A549 (cell line): Measurements from ENCODE around the gene PORCN.

Source experiments
- BHLHE40 ChIP-seq: IDR thresholded peaks from 2 replicates; pipeline ENCODE4 v1.6.1; 2012; ENCODE audit warnings: low read depth, low read length, inconsistent platforms
- CTCF ChIP-seq: fragments of >200 bp; sonication (Bioruptor Twin); formaldehyde crosslinking; IDR thresholded peaks from 3 replicates; pipeline ENCODE4 v1.5.1; 2016
- EP300 ChIP-seq, 2 experiments: fragments of >200 bp; sonication (Bioruptor Twin); formaldehyde crosslinking; IDR thresholded peaks; 2 replicates in 1 of 2; 3 replicates in 1 of 2; pipeline ENCODE4 v1.6.1; 2016 to 2017
- HOXA7 ChIP-seq: fragments of 250-450 bp; sonication (Bioruptor Pico); IDR thresholded peaks from 2 replicates; pipeline ENCODE4 v1.5.0; 2020; ENCODE audit warnings: mild to moderate bottlenecking, moderate library complexity
- HOXB13 ChIP-seq: fragments of 250-450 bp; sonication (Bioruptor Pico); IDR thresholded peaks from 2 replicates; pipeline ENCODE4 v1.5.0; 2020; ENCODE audit warnings: low read depth, mild to moderate bottlenecking, moderate library complexity
- KDM5A ChIP-seq: fragments of 200-600 bp; sonication (generic); IDR thresholded peaks from 2 replicates; pipeline ENCODE4 v1.6.1; 2016; ENCODE audit warnings: antibody characterized with exemption, mild to moderate bottlenecking
- PHF8 ChIP-seq: fragments of 200-600 bp; sonication (generic); IDR thresholded peaks from 2 replicates; pipeline ENCODE4 v1.6.1; 2016; ENCODE audit warnings: low read depth, mild to moderate bottlenecking, antibody characterized with exemption, moderate library complexity, borderline replicate concordance
- POLR2A ChIP-seq: IDR thresholded peaks from 2 replicates; pipeline ENCODE4 v1.6.1; 2012; ENCODE audit warnings: mild to moderate bottlenecking, low read length
- RAD21 ChIP-seq, 2 experiments: fragments of >200 bp in 1 of 2; sonication (Bioruptor Twin) in 1 of 2; formaldehyde crosslinking in 1 of 2; IDR thresholded peaks in 1 of 2; conservative IDR thresholded peaks in 1 of 2; 2 replicates in 1 of 2; 3 replicates in 1 of 2; pipeline ENCODE4 v1.6.1; 2012 to 2018; ENCODE audit warnings: inconsistent platforms in 1 of 2
- TP53 ChIP-seq: fragments of 250-450 bp; sonication (Bioruptor Pico); IDR thresholded peaks from 2 replicates; pipeline ENCODE4 v1.5.0; 2021; ENCODE audit warnings: mild to moderate bottlenecking, moderate library complexity

- no peak for TF ChIP-seq TP53 (CRISPR knock-in tag)
- no peak for TF ChIP-seq HOXA7
- no peak for TF ChIP-seq HOXB13 (CRISPR knock-in tag)
- no peak for TF ChIP-seq RAD21 (conservative IDR thresholded peaks at IDR 0.05 in 1 of 2, IDR thresholded peaks at IDR 0.05 in 1 of 2)
- TF ChIP-seq KDM5A = no peak
- no peak for TF ChIP-seq CTCF
- no peak for TF ChIP-seq POLR2A
- no peak for TF ChIP-seq EP300 (IDR thresholded peaks at IDR 0.05)
- no peak for TF ChIP-seq BHLHE40
- TF ChIP-seq PHF8 = no peak
Observed at GRCh38 chrX:48468693-48469691, 39.8 kb upstream of the PORCN start.
